Gastroesophageal sphincter (tissue), 3 donors: ENCODE results near the gene WDFY3.

ENCODE experiments used
- POLR2A ChIP-seq, 2 donors: fragments of 450-650 bp; IDR thresholded peaks; one replicate each; pipeline ENCODE4 v1.6.1; 2017; ENCODE audit warnings: antibody characterized with exemption in 2 of 2, mild to moderate bottlenecking in 2 of 2, moderate library complexity in 1 of 2
- TF ChIP-seq, protein P1 (sequence below), 4 experiments: fragments of 200-600 bp in 2 of 4; fragments of 450-650 bp in 2 of 4; sonication (generic) in 1 of 4; IDR thresholded peaks; one replicate each; pipeline ENCODE4 v1.5.1; 2017 to 2019; ENCODE audit warnings: antibody characterized with exemption in 4 of 4, mild to moderate bottlenecking in 2 of 4, moderate library complexity in 2 of 4

- TF ChIP-seq, protein P1, sequence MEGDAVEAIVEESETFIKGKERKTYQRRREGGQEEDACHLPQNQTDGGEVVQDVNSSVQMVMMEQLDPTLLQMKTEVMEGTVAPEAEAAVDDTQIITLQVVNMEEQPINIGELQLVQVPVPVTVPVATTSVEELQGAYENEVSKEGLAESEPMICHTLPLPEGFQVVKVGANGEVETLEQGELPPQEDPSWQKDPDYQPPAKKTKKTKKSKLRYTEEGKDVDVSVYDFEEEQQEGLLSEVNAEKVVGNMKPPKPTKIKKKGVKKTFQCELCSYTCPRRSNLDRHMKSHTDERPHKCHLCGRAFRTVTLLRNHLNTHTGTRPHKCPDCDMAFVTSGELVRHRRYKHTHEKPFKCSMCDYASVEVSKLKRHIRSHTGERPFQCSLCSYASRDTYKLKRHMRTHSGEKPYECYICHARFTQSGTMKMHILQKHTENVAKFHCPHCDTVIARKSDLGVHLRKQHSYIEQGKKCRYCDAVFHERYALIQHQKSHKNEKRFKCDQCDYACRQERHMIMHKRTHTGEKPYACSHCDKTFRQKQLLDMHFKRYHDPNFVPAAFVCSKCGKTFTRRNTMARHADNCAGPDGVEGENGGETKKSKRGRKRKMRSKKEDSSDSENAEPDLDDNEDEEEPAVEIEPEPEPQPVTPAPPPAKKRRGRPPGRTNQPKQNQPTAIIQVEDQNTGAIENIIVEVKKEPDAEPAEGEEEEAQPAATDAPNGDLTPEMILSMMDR (IDR thresholded peaks at IDR 0.05), result no peak
- no peak for TF ChIP-seq POLR2A (IDR thresholded peaks at IDR 0.05)
These were observed 180.0 kb downstream of the WDFY3 start for GRCh38 chr4:84786478-84786877.
